ENCODE data around the gene KREMEN2. TPM values are rescaled to one million over a fixed set of nuclear protein-coding genes. Genes with fewer than 3 reads are reported as not detected.

Gene KREMEN2
- total and polyA plus RNA-seq, 4 donors = not detected

DNA sequence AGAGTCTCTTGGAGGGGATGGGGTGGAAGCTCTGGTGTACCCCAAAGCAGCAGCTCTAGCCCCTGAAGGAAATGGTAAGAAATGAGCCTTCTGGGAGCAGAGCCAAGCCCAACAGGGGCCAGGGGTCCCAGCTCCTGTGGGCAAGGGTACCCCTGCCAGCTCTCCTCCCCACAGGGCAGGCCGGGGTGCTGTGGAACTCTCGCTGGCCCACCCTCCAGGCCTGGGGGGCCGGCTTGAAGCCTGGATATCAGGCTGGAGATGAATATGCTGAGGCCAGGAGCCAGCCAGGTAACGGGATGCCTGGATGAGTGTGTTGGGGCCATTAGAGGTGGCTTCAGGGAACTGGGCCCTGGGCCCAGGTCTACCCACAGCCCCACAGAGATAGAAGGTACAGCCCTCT lies 36.5 kb downstream of the KREMEN2 start:
- DNase-seq (ENCODE audit: low spot score) = no peak
- 92% methylated on average over 4 of the region's 4 CpGs for WGBS
- Histone ChIP-seq H3K36me3 (ENCODE audit: control insufficient read depth in 4 of 4, insufficient read depth in 3 of 4, low read depth in 1 of 4, low read length in 3 of 4) (no peaks in the 10 kb centered on the region), H3K4me1 (ENCODE audit: control insufficient read depth in 4 of 4, insufficient read depth in 4 of 4, low read length in 3 of 4) (peaks cover 0 to 2% (median 0%) of the 10 kb centered on the region in 4 donors), H3K27me3 (ENCODE audit: control insufficient read depth in 4 of 4, insufficient read depth in 4 of 4, low read length in 3 of 4) (no peaks in the 10 kb centered on the region), H3K9ac (ENCODE audit: low read depth in 1 of 2, low read length in 2 of 2) (no peak overlapping the region), H3K9me3 (ENCODE audit: control insufficient read depth in 4 of 4, low read length in 3 of 4) (no peaks in the 10 kb centered on the region), H3K4me3 (ENCODE audit: low read depth in 1 of 3, low read length in 3 of 3) (no peak overlapping the region), H3K27ac (ENCODE audit: low read depth in 1 of 2, low read length in 2 of 2) (no peak overlapping the region)
- TF ChIP-seq TAF1 (conservative IDR thresholded peaks at IDR 0.05) (no peak), SP1 (IDR thresholded peaks at IDR 0.05) (no peak), RAD21 (IDR thresholded peaks at IDR 0.05) (no peak), EGR1 (IDR thresholded peaks at IDR 0.05; ENCODE audit: low read depth in 2 of 2) (no peak), FOXA2 (IDR thresholded peaks at IDR 0.05) (no peak), RXRA (IDR thresholded peaks at IDR 0.05) (no peak), GABPA (IDR thresholded peaks at IDR 0.05 in 1 of 2, conservative IDR thresholded peaks at IDR 0.05 in 1 of 2) (no peak), HNF4G (IDR thresholded peaks at IDR 0.05) (no peak), FOXA1 (IDR thresholded peaks at IDR 0.05) (no peak), JUND (IDR thresholded peaks at IDR 0.05) (no peak), YY1 (IDR thresholded peaks at IDR 0.05) (no peak), NR2F2 (IDR thresholded peaks at IDR 0.05) (no peak), HNF4A (conservative IDR thresholded peaks at IDR 0.05) (no peak)
- TF ChIP-seq, protein P1, sequence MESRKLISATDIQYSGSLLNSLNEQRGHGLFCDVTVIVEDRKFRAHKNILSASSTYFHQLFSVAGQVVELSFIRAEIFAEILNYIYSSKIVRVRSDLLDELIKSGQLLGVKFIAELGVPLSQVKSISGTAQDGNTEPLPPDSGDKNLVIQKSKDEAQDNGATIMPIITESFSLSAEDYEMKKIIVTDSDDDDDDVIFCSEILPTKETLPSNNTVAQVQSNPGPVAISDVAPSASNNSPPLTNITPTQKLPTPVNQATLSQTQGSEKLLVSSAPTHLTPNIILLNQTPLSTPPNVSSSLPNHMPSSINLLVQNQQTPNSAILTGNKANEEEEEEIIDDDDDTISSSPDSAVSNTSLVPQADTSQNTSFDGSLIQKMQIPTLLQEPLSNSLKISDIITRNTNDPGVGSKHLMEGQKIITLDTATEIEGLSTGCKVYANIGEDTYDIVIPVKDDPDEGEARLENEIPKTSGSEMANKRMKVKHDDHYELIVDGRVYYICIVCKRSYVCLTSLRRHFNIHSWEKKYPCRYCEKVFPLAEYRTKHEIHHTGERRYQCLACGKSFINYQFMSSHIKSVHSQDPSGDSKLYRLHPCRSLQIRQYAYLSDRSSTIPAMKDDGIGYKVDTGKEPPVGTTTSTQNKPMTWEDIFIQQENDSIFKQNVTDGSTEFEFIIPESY (IDR thresholded peaks at IDR 0.05) = no peak
- TF ChIP-seq, protein P2, sequence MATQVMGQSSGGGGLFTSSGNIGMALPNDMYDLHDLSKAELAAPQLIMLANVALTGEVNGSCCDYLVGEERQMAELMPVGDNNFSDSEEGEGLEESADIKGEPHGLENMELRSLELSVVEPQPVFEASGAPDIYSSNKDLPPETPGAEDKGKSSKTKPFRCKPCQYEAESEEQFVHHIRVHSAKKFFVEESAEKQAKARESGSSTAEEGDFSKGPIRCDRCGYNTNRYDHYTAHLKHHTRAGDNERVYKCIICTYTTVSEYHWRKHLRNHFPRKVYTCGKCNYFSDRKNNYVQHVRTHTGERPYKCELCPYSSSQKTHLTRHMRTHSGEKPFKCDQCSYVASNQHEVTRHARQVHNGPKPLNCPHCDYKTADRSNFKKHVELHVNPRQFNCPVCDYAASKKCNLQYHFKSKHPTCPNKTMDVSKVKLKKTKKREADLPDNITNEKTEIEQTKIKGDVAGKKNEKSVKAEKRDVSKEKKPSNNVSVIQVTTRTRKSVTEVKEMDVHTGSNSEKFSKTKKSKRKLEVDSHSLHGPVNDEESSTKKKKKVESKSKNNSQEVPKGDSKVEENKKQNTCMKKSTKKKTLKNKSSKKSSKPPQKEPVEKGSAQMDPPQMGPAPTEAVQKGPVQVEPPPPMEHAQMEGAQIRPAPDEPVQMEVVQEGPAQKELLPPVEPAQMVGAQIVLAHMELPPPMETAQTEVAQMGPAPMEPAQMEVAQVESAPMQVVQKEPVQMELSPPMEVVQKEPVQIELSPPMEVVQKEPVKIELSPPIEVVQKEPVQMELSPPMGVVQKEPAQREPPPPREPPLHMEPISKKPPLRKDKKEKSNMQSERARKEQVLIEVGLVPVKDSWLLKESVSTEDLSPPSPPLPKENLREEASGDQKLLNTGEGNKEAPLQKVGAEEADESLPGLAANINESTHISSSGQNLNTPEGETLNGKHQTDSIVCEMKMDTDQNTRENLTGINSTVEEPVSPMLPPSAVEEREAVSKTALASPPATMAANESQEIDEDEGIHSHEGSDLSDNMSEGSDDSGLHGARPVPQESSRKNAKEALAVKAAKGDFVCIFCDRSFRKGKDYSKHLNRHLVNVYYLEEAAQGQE (IDR thresholded peaks at IDR 0.05) = no peak
- TF ChIP-seq, protein P3, sequence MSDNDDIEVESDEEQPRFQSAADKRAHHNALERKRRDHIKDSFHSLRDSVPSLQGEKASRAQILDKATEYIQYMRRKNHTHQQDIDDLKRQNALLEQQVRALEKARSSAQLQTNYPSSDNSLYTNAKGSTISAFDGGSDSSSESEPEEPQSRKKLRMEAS (IDR thresholded peaks at IDR 0.05) = no peak

DNA sequence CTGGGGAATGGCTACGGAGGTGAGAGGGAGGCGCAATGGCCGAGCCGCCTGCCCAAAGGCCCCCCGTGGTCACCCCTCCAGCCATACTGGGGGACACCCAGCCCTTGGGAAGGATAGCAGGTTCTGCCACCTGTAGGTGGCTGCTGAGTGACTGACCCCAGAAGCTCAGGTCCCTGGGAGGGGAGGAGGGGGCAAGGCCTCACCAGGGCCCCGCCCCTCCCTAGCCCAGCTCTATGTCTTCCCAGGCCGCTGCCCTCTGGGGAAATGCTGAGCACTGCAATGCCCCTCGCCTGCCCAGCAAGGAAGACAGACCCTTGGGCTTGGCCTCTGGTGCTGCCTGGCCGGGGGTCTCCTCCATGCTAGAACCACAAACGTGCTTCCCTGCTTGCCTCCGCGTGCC lies 37.2 kb downstream of the KREMEN2 start:
- Histone ChIP-seq H3K9me3 (ENCODE audit: control insufficient read depth in 4 of 4, low read length in 3 of 4) (no peaks in the 10 kb centered on the region), H3K36me3 (ENCODE audit: control insufficient read depth in 4 of 4, insufficient read depth in 3 of 4, low read depth in 1 of 4, low read length in 3 of 4) (no peaks in the 10 kb centered on the region), H3K4me1 (ENCODE audit: control insufficient read depth in 4 of 4, insufficient read depth in 4 of 4, low read length in 3 of 4) (peaks cover 0 to 5% (median 5%) of the 10 kb centered on the region in 4 donors), H3K27ac (ENCODE audit: low read depth in 1 of 2, low read length in 2 of 2) (no peak overlapping the region), H3K27me3 (ENCODE audit: control insufficient read depth in 4 of 4, insufficient read depth in 4 of 4, low read length in 3 of 4) (no peaks in the 10 kb centered on the region), H3K4me3 (ENCODE audit: low read depth in 1 of 3, low read length in 3 of 3) (no peak overlapping the region), H3K9ac (ENCODE audit: low read depth in 1 of 2, low read length in 2 of 2) (no peak overlapping the region)
- TF ChIP-seq, protein P4, sequence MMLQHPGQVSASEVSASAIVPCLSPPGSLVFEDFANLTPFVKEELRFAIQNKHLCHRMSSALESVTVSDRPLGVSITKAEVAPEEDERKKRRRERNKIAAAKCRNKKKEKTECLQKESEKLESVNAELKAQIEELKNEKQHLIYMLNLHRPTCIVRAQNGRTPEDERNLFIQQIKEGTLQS (IDR thresholded peaks at IDR 0.05) = no peak
- TF ChIP-seq FOXA1 (IDR thresholded peaks at IDR 0.05) (no peak), RAD21 (IDR thresholded peaks at IDR 0.05) (no peak), TAF1 (conservative IDR thresholded peaks at IDR 0.05) (no peak)
- TF ChIP-seq, protein P3 (IDR thresholded peaks at IDR 0.05) = no peak
- TF ChIP-seq, protein P2 (IDR thresholded peaks at IDR 0.05) = no peak
- DNase-seq (ENCODE audit: low spot score) = no peak
- WGBS = 88% methylated on average over 12 of the region's 12 CpGs
